GM19438 (cell line): ENCODE data around the gene ULBP2.
"Not testable (repeated sequence)": the region's sequence is repeated elsewhere in the genome, so short reads cannot be mapped to it uniquely, and the experiment has no call there.

Experiments used
- ATAC-seq: cut with Tn5 transposase; IDR thresholded peaks from one replicate; pipeline ENCODE4 v1.9.1; 2021; ENCODE audit warnings: low read depth; ENCODE audit not compliant: unreplicated experiment

The ULBP2 gene

DNA sequence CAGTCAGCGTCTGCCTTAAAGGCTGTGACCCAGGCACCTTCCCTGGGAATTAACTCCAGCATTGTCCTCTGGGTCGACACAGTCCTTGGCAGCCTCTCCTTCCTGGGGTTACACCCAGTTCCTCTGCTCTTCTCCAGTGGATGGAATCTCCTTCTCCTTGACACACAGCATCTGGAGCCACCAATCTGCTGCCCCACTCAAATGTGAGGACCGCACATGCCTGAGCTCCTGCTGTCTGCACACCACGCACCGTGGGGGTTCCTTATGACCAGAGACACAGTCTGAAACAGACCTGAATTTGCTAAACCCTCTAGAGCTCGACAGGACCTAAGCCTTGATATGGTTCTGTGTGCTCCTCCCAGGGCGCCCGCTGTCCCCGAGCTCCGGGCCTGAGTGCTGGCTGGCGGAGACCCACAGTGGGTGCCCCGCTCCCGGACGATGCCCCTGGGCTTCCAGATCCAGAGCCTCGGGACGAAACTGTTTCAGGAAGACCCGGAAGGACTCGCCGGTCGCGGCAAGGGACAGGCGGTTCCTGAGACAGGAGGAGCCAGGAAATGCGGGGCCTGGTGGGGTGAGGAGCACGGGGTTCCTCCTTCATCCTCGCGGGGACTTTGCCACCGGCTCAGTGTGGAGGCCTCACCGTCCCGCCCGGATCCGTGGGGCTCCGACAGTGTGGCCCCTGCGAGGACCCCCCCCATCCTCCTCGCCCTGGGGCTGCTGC, 16.4 kb upstream of the ULBP2 start:
- ATAC-seq = no peak

- ATAC-seq = no peak
Observed at GRCh38 chr6:149925974-149926777, 15.6 kb upstream of the ULBP2 start.

GRCh38 chr6:149927025-149927424, 14.8 kb upstream of the ULBP2 start:
- not testable (repeated sequence) for ATAC-seq

- no peak for ATAC-seq
Observed at GRCh38 chr6:149929422-149929821, 12.4 kb upstream of the ULBP2 start.

GRCh38 chr6:149931501-149931900, 10.3 kb upstream of the ULBP2 start:
- ATAC-seq = no peak

DNA sequence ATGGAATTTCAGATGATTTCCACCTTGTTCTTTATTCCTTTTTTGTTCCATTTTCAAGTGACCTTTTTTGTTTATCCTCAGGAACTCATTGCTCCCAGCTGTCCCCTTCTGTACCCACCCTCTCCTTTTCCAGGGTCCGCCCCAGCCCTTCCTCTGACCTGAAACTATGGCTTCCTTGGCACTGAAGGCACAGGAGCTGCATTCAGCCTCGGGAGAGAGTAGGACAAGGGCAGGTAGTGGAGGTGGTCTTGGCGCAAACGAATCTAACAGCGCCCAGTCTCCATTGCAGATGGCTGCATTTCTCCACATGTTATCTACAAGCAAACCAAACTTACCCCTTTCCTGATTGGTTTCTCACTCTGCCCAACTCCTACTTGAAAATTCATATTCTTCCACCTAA, 8.8 kb upstream of the ULBP2 start:
- ATAC-seq = no peak

DNA sequence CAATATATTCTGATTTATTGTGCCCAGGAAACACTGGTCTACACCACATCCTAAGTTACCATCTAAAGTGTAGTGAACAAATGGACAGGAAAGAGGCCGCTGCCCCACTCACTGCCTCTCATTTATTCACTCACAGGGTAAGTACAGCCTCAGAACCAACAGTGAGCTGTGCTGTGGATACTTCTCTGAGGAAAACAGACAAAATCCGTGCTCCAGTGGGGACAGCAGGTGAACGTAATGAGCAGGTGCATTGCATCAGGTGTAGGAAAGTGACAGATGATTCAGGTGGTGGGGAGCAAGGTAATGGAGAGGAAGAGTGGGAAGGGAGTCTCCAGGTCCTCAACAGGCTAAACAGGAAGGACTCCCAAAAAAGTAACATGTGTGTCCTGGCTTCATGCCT, 8.4 kb upstream of the ULBP2 start:
- no peak for ATAC-seq

GRCh38 chr6:149934249-149935156, 7.3 kb upstream of the ULBP2 start:
- ATAC-seq = no peak

- ATAC-seq = no peak
Observed at GRCh38 chr6:149935246-149935645, 6.6 kb upstream of the ULBP2 start.

DNA sequence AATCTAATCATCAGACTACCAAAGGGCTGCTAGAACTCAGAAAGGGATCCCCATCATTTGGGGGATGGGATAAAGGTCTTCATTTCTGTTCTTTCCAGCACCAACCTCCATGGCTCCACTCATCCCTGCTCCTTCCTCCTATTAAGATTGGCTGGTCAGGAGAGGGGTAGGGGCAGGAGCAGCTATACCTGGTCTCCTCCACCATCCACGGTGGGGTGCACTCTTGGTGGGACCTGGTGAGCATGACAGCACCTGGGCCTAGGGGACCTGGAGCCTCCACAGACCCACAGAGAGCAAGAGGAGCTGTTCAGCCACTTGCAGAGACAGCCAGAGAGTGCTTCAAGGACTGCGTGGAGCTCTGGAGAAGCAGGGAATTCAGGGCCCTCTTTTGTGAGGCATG, 6.1 kb upstream of the ULBP2 start:
- no peak for ATAC-seq

- ATAC-seq = no peak
Observed at GRCh38 chr6:149936743-149937142, 5.1 kb upstream of the ULBP2 start.

GRCh38 chr6:149938013-149938570, 3.7 kb upstream of the ULBP2 start:
- ATAC-seq = not testable (repeated sequence)

DNA sequence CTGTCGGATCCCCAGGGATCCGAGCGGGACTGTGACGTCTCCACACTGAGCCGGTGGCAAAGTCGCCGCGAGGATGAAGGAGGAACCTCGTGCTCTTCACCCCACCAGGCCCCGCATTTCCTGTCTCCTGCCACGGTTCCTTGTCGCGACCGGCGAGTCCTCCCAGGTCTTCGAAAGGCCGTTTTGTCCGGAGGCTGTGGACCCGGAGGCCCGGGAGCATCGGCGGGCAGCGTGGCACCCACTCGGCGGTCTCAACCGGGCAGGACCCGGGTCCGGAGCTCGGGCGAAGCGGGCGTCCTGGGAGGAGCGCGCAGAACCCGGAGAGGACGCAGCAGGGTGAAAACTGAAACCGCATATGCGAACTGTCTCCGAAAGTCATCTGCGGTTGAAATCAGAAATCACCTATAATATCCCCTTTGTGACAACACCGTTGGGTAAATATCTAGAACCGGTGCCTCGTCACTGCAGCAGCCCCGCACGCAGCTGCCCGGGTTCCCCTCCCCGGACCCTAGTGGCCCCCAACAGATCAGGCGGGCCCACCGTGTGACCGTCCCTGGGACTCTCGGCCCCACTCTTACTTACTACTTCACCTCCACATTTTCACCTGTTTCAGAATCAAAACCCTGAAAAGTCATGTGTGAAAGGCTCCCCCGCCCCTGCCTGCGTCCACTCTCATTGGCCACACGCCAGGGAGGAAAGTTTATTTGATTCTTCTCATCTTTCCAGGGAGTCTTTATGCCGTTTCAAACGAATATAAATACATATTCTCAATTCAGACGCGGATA, 3.1 kb upstream of the ULBP2 start:
- ATAC-seq = peak; percentile 78

GRCh38 chr6:149939356-149939648, 2.5 kb upstream of the ULBP2 start:
- no peak for ATAC-seq

- ATAC-seq = no peak
Observed at GRCh38 chr6:149939909-149940671, 1.7 kb upstream of the ULBP2 start.

DNA sequence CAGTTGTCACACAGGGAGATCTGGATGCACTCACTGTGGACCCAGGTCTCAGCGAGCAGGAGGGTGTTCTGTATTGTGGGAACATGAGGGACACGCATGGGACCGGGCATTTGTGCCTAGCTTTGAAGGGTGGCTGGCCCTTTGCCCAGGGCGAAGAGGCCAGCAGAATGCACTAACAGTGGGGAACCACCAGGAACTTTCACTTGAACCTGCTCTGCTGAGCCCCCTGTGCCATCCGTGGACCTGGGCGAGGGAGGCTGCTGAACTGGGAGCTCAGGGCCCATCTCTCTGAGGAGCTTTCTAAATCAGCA, 1.2 kb upstream of the ULBP2 start:
- ATAC-seq = no peak

- ATAC-seq = no peak
Observed at GRCh38 chr6:149942461-149942829, 631 bp downstream of the ULBP2 start.

DNA sequence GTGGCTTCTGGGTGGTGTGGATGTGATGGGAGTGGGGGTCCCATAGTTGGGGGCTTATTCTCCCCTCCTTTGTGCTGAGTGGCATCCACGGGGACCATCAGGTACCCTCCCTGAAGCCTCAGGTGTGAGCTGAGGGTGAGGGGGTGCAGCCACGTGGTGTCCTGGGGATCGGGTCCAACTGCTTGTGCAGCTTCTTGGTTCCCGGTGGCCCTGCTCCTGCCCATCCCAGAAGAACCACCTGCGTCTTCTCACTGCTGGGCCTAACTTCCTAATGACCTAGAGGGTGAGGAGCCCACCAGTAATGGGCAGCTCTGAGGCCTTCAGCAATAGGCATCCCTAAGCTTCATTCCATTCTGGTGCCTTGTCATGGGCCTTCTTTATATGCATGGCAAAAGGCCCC, 1.5 kb downstream of the ULBP2 start:
- ATAC-seq = not testable (repeated sequence)

DNA sequence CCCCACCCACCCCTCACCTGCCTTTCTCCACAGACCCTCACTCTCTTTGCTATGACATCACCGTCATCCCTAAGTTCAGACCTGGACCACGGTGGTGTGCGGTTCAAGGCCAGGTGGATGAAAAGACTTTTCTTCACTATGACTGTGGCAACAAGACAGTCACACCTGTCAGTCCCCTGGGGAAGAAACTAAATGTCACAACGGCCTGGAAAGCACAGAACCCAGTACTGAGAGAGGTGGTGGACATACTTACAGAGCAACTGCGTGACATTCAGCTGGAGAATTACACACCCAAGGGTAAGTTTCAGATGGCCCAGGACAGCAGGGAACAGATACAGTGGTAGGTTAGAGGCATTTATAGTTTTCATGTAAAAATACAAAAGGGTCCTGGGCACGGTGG, 3.5 kb downstream of the ULBP2 start:
- ATAC-seq = not testable (repeated sequence)

DNA sequence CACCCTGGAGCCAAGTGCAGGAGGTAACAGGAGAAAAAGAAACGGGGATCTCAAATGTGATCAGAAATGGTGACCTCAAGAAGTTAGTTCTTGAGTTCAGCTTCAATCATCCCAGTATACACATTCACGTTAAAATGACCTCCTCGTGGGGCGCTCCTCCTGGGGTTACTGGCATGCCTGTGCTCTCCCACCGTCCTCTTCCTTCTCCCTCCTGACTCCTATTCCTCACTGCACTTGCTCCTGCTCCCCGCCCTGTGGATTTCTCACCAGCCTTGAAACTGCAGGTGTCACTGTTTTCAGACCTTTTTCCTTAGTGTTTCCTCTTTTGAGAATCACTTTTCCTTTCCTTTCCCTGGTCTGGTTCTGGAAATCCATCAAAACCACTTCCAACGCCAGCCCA, 4.8 kb downstream of the ULBP2 start:
- not testable (repeated sequence) for ATAC-seq
